ENCODE measurements around the gene ARHGEF7.

Gene ARHGEF7

DNA sequence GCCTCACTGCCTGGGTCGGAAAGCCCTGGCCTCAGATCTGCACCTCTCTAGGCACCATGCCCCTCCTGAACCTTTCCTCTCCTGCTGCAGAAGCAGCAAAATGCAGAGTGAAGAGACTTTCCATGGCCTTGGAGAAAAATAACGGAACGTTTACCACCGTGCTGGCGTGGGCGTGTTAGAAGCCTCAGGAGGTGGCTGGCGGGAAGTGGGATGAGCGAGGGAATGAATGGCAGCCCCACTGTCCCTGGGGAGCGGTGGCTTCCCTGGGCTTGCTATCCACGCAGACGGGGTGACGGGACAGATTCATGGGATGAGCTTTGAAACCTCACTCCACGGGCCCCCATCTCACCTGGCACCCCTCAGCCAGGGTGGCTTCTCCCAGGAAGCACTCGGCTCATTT lies 209.6 kb downstream of the ARHGEF7 start:
- no peak overlapping the region for H3K9ac ChIP-seq (ENCODE audit: low read length)
- H2AK5ac ChIP-seq (ENCODE audit: low read length) = no peak overlapping the region
- no peak overlapping the region for H4K5ac ChIP-seq (ENCODE audit: low read length)
- no peak overlapping the region for H3K4me3 ChIP-seq (ENCODE audit: low read length)
- no peaks in the 10 kb centered on the region for H3K79me2 ChIP-seq (ENCODE audit: control insufficient read depth, insufficient read depth, low read length)
- no peaks in the 10 kb centered on the region for H3K36me3 ChIP-seq (ENCODE audit: control insufficient read depth, insufficient read depth, low read length)
- no peak overlapping the region for H3K23ac ChIP-seq (ENCODE audit: low read length)
- H3K18ac ChIP-seq (ENCODE audit: low read length) = no peak overlapping the region
- no peak overlapping the region for H2BK15ac ChIP-seq (replicated peaks; ENCODE audit: low read depth)
- whole genome bisulfite sequencing (ENCODE audit: extremely low coverage, insufficient coverage, low lambda C conversion rate) = no CpG with 5 or more reads among the region's 14 CpGs
- no peak overlapping the region for H3K4ac ChIP-seq (ENCODE audit: low read depth, low read length)
- no peak overlapping the region for H2BK5ac ChIP-seq (ENCODE audit: low read length)
- no peak for DNase-seq
- H3K79me1 ChIP-seq (ENCODE audit: low read length) = no peaks in the 10 kb centered on the region
- no peak overlapping the region for H2BK120ac ChIP-seq (ENCODE audit: low read depth, low read length)
- no peaks in the 10 kb centered on the region for H3K4me1 ChIP-seq (ENCODE audit: control insufficient read depth, low read depth, low read length)
- H3K27me3 ChIP-seq (ENCODE audit: insufficient read depth, low read length, poor library complexity) = no peaks in the 10 kb centered on the region
- H3K4me2 ChIP-seq (ENCODE audit: low read length) = no peak overlapping the region
- no peak overlapping the region for H3K56ac ChIP-seq (ENCODE audit: low read length)
- no peak overlapping the region for H3K27ac ChIP-seq (ENCODE audit: low read depth, low read length)
- H4K8ac ChIP-seq (ENCODE audit: low read depth, low read length) = no peak overlapping the region

GRCh38 chr13:111325146-111325890 lies 210.2 kb downstream of the ARHGEF7 start:
- Histone ChIP-seq H2BK15ac (replicated peaks; ENCODE audit: low read depth) (no peak overlapping the region), H3K79me1 (ENCODE audit: low read length) (no peaks in the 10 kb centered on the region), H3K79me2 (ENCODE audit: control insufficient read depth, insufficient read depth, low read length) (no peaks in the 10 kb centered on the region), H4K8ac (ENCODE audit: low read depth, low read length) (no peak overlapping the region), H3K4me1 (ENCODE audit: control insufficient read depth, low read depth, low read length) (no peaks in the 10 kb centered on the region), H3K4ac (ENCODE audit: low read depth, low read length) (no peak overlapping the region), H3K4me3 (ENCODE audit: low read length) (no peak overlapping the region), H3K27ac (ENCODE audit: low read depth, low read length) (no peak overlapping the region), H3K18ac (ENCODE audit: low read length) (no peak overlapping the region), H3K23ac (ENCODE audit: low read length) (no peak overlapping the region), H3K4me2 (ENCODE audit: low read length) (no peak overlapping the region), H2BK120ac (ENCODE audit: low read depth, low read length) (no peak overlapping the region), H3K56ac (ENCODE audit: low read length) (no peak overlapping the region), H2AK5ac (ENCODE audit: low read length) (no peak overlapping the region), H3K27me3 (ENCODE audit: insufficient read depth, low read length, poor library complexity) (no peaks in the 10 kb centered on the region), H2BK5ac (ENCODE audit: low read length) (no peak overlapping the region), H3K9ac (ENCODE audit: low read length) (no peak overlapping the region), H4K5ac (ENCODE audit: low read length) (no peak overlapping the region), H3K36me3 (ENCODE audit: control insufficient read depth, insufficient read depth, low read length) (no peaks in the 10 kb centered on the region)
- DNase-seq = no peak
- no CpG with 5 or more reads among the region's 28 CpGs for WGBS (ENCODE audit: extremely low coverage, insufficient coverage, low lambda C conversion rate)

DNA sequence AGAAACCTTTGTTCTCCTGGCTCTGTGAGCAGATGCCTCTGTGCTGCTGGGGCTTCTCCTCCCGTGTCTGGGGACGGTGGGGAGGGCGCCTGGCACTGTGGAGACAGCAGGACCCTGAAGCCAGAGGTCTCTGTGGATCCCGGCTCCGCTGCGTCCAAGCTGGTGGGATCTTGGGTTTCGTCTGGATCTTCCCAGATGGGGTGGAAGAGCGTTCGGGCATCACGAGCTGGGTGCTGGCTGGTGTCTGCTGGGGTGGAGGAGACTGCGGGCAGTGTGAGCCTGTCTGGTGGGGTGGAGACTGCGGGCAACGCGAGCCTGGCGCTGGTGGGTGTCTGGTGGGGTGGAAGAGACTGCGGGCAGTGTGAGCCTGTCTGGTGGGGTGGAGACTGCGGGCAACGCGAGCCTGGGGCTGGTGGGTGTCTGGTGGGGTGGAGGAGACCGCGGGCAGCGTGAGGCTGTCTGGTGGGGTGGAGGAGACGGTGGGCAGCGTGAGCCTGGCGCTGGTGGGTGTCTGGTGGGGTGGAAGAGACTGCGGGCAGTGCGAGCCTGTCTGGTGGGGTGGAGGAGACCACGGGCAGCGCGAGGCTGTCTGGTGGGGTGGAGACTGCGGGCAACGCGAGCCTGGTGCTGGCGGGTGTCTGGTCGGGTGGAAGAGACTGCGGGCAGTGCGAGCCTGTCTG lies 211.0 kb downstream of the ARHGEF7 start:
- Histone ChIP-seq H3K4me2 (ENCODE audit: low read length) (no peak overlapping the region), H3K27ac (ENCODE audit: low read depth, low read length) (no peak overlapping the region)

GRCh38 chr13:111326621-111326965 lies 211.5 kb downstream of the ARHGEF7 start:
- Histone ChIP-seq H3K4me3 (ENCODE audit: low read length) (no peak overlapping the region), H3K27me3 (ENCODE audit: insufficient read depth, low read length, poor library complexity) (no peaks in the 10 kb centered on the region), H2AK5ac (ENCODE audit: low read length) (no peak overlapping the region), H3K79me1 (ENCODE audit: low read length) (no peaks in the 10 kb centered on the region), H3K79me2 (ENCODE audit: control insufficient read depth, insufficient read depth, low read length) (no peaks in the 10 kb centered on the region), H4K5ac (ENCODE audit: low read length) (no peak overlapping the region), H3K23ac (ENCODE audit: low read length) (no peak overlapping the region), H4K8ac (ENCODE audit: low read depth, low read length) (no peak overlapping the region), H3K4me2 (ENCODE audit: low read length) (no peak overlapping the region), H2BK15ac (replicated peaks; ENCODE audit: low read depth) (no peak overlapping the region), H3K27ac (ENCODE audit: low read depth, low read length) (no peak overlapping the region), H2BK5ac (ENCODE audit: low read length) (no peak overlapping the region), H2BK120ac (ENCODE audit: low read depth, low read length) (no peak overlapping the region), H3K18ac (ENCODE audit: low read length) (no peak overlapping the region), H3K56ac (ENCODE audit: low read length) (no peak overlapping the region), H3K4ac (ENCODE audit: low read depth, low read length) (no peak overlapping the region), H3K36me3 (ENCODE audit: control insufficient read depth, insufficient read depth, low read length) (no peaks in the 10 kb centered on the region), H3K9ac (ENCODE audit: low read length) (no peak overlapping the region), H3K4me1 (ENCODE audit: control insufficient read depth, low read depth, low read length) (no peaks in the 10 kb centered on the region)
- no peak for DNase-seq
- WGBS (ENCODE audit: extremely low coverage, insufficient coverage, low lambda C conversion rate) = no CpG with 5 or more reads among the region's 15 CpGs

More for the DNA sequence above, 211.0 kb downstream of the ARHGEF7 start:
- Histone ChIP-seq H2BK120ac (ENCODE audit: low read depth, low read length) (no peak overlapping the region), H3K9ac (ENCODE audit: low read length) (no peak overlapping the region), H3K4me3 (ENCODE audit: low read length) (no peak overlapping the region), H2BK15ac (replicated peaks; ENCODE audit: low read depth) (no peak overlapping the region), H3K36me3 (ENCODE audit: control insufficient read depth, insufficient read depth, low read length) (no peaks in the 10 kb centered on the region), H3K56ac (ENCODE audit: low read length) (no peak overlapping the region), H3K4me1 (ENCODE audit: control insufficient read depth, low read depth, low read length) (no peaks in the 10 kb centered on the region), H4K5ac (ENCODE audit: low read length) (no peak overlapping the region), H3K18ac (ENCODE audit: low read length) (no peak overlapping the region), H3K27me3 (ENCODE audit: insufficient read depth, low read length, poor library complexity) (no peaks in the 10 kb centered on the region), H3K4ac (ENCODE audit: low read depth, low read length) (no peak overlapping the region), H4K8ac (ENCODE audit: low read depth, low read length) (no peak overlapping the region), H2BK5ac (ENCODE audit: low read length) (no peak overlapping the region), H2AK5ac (ENCODE audit: low read length) (no peak overlapping the region), H3K79me2 (ENCODE audit: control insufficient read depth, insufficient read depth, low read length) (no peaks in the 10 kb centered on the region), H3K23ac (ENCODE audit: low read length) (no peak overlapping the region), H3K79me1 (ENCODE audit: low read length) (no peaks in the 10 kb centered on the region)
- no peak for DNase-seq
- no CpG with 5 or more reads among the region's 37 CpGs for WGBS (ENCODE audit: extremely low coverage, insufficient coverage, low lambda C conversion rate)

DNA sequence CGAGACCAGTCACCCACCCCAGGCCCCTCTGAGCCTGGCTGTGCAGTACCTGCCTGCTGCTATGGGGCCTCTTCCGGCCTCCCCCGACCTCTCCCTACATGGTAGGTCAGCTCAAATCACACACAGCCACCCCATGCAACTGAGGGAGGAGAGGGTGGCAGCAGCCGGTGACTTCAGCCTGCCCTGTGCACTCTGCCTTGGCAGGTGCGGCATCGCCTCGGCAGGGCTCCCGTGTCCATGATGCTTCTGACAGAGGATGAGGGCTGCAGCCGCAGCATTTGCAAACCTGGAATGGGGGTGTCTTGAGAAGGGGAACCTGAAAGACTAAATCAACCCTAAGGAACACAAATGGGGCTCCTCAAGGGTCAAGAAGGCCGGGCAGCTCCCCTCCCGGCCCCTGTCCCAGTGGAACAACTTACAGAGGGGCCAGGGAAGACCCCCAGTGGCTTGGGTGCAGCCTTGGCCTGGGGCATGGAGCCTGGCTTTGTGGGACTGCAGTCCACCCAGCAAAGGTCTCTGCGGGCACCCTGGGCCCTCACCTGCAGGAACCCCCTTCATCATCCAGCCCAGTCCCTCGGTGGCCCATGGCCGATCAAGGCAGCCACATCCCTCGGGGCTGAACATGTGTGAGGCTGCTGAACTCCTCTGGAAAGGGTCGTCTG lies 212.0 kb downstream of the ARHGEF7 start:
- Histone ChIP-seq H3K79me2 (ENCODE audit: control insufficient read depth, insufficient read depth, low read length) (no peaks in the 10 kb centered on the region), H3K36me3 (ENCODE audit: control insufficient read depth, insufficient read depth, low read length) (no peaks in the 10 kb centered on the region), H2BK15ac (replicated peaks; ENCODE audit: low read depth) (no peak overlapping the region), H3K23ac (ENCODE audit: low read length) (no peak overlapping the region), H4K8ac (ENCODE audit: low read depth, low read length) (no peak overlapping the region), H2AK5ac (ENCODE audit: low read length) (no peak overlapping the region), H3K4me3 (ENCODE audit: low read length) (no peak overlapping the region), H3K18ac (ENCODE audit: low read length) (no peak overlapping the region), H3K4ac (ENCODE audit: low read depth, low read length) (no peak overlapping the region), H2BK120ac (ENCODE audit: low read depth, low read length) (no peak overlapping the region), H3K27me3 (ENCODE audit: insufficient read depth, low read length, poor library complexity) (no peaks in the 10 kb centered on the region), H2BK5ac (ENCODE audit: low read length) (no peak overlapping the region), H3K4me1 (ENCODE audit: control insufficient read depth, low read depth, low read length) (no peaks in the 10 kb centered on the region), H3K4me2 (ENCODE audit: low read length) (no peak overlapping the region), H4K5ac (ENCODE audit: low read length) (no peak overlapping the region), H3K79me1 (ENCODE audit: low read length) (no peaks in the 10 kb centered on the region), H3K27ac (ENCODE audit: low read depth, low read length) (no peak overlapping the region), H3K56ac (ENCODE audit: low read length) (no peak overlapping the region), H3K9ac (ENCODE audit: low read length) (no peak overlapping the region)
- DNase-seq = no peak
- WGBS (ENCODE audit: extremely low coverage, insufficient coverage, low lambda C conversion rate) = no CpG with 5 or more reads among the region's 16 CpGs

Data from mesendoderm (in vitro differentiated cells).